ENCODE data around the gene IMMP2L.

GRCh38 chr7:111364413-111364812, 197.9 kb downstream of the IMMP2L start:
- no peak for TF ChIP-seq FOXP4 (CRISPR knock-in tag; IDR thresholded peaks at IDR 0.05)
- no peak for TF ChIP-seq CTCF (IDR thresholded peaks at IDR 0.05)
- TF ChIP-seq MAX (CRISPR knock-in tag; IDR thresholded peaks at IDR 0.05): no peak
- no peak for TF ChIP-seq FOXK1 (CRISPR knock-in tag; IDR thresholded peaks at IDR 0.05)
- TF ChIP-seq STAT6 (CRISPR knock-in tag; conservative IDR thresholded peaks at IDR 0.05; ENCODE audit: low read depth): no peak
- TF ChIP-seq IRF1 (CRISPR knock-in tag; IDR thresholded peaks at IDR 0.05): no peak
- TF ChIP-seq ZNF281 (CRISPR knock-in tag; IDR thresholded peaks at IDR 0.05): no peak
- TF ChIP-seq TCF7 (CRISPR knock-in tag; IDR thresholded peaks at IDR 0.05; ENCODE audit: low read depth): no peak

Measured in WTC11 (cell line).